RPMI7951 (cell line): Measurements from ENCODE around the gene DDX49. TPM values are rescaled to one million over a fixed set of nuclear protein-coding genes. Genes with fewer than 3 reads are reported as not detected.
"Not testable (repeated sequence)": the region's sequence is repeated elsewhere in the genome, so short reads cannot be mapped to it uniquely, and the experiment has no call there.

Experiments used
- DNase-seq: peaks from one replicate; pipeline ENCODE4 v3.0.0-alpha.2; 2012; ENCODE audit warnings: low read depth
- total RNA-seq: library from RNA; depleted of rRNA; stranded (reverse); fragments of >200 nt; shearing (Covaris generic); gene quantifications from 2 replicates; pipeline ENCODE4 v1.2.3, GENCODE V29; 2014

DDX49 gene
- total RNA-seq, 1 experiment from 2014 or later: 55.9 TPM

DNA sequence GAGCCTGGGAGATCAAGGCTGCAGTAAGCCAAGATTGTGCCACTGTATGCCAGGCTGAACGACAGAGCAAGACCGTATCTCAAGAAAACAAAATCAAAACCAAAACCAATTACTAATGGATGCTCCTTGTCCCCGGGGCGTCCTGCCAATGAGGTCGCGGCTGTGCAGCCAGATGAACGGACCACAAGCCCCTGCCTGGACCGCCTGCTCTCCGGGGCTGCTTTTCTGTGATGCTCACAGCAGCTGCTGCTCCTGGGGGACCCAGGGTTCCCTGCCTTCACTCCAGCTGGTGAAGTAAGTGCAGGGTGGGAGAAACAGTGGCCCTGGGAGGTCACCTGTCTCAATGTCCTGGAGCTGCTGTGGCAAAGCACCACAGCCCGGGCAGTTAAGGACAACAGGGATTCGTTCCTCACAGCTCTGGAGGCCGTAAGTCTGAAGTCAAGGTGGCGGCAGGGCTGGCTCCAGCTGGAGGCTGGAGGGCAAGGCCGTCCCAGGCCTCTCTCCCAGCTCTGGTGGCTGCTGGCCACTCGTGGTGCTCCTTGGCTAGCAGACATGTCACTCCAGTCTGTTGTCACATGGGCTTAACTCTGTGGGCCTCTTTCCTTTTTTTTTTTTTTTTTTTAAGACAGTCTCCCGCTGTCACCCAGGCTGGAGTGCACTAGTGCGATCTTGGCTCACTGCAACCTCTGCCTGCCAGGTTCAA lies 10.4 kb upstream of the DDX49 start:
- DNase-seq: no peak

DNA sequence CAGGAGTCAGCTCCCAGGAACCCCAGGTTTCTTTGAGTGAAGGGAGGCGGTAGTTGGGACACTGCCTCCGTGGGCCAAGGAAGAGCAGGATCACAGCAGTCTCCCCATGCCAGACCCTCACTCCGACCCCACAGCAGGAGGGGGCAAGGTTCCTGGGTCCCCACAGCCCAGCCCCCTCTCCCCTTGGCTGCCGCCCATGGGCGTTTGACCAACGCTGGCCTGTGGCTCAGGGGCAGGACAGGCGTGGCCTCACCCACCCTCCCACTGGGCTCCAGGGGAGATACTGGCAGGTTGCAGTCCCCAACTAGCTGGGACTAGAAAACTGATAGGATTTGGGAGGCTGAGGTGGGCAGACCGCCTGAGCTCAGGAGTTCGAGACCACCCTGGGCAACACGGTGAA lies 9.5 kb upstream of the DDX49 start:
- no peak for DNase-seq

DNA sequence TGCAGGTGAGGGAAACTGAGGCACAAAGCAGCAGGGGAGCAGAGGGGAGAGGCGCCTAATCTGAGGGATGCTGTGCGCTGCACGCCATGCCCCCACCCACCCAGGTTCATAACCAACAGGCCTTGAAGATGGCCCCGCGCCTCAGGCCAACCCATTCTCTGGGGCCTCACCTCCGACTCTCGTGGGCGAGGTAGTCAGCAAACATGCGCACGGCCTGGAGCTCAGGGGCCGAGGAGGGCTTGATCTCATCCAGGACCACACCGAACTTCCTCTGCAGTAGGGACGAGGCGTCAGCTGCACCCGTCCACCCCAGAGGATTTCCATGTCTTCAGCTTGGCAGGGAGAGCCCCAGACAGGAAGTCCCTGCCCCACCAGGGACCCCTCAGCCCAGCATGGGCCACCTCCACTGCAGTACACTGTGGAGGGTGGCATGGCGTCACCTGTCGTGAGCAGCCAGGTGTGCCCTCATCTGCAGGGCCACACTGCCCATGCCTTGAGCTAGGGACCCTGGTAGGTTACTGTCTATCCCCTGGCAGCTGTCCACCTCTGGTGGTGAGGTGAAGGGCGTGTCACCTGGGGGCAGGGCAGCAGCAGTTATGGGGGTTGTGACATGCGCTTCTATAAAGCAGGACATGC lies 8.6 kb upstream of the DDX49 start:
- no peak for DNase-seq

DNA sequence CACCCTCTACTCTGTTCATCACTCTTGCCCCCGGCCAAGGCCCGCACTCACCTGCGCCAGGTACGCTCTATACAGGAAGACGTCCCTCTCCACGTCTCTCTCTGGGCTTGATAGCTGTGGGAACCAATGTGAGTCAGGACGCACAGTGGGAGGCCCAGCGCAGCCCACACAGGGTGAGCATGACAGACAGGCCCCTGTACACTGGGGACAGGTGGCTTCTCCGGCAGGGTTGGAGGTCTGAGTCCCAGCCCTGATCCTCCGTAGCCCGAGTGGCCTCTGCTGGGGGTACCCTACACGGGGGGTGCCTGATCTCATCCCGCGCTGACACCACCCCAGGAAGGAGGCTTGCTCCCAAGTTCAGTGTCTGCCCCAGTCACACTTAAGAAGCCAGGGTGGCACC lies 6.6 kb upstream of the DDX49 start:
- DNase-seq: no peak

DNA sequence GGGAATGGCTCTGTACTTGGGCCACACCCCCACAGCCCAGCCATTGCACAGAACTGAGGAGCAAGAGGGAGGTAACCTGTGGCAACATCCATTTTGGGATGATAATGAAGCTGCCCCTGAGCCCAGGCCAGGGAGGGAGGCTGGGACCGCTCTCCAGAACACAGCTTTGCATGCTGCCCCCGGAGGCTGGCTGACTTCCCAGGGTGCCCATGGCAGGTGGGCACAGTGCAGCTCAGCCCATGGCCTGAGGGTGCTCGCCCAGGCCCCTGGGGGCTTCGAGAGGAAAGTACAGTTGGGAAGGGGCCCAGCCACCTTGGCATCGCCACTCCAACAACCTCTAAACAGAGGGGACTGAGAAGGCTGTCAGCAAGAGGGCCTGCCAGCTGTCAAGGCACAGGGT lies 6.0 kb upstream of the DDX49 start:
- DNase-seq: no peak

DNA sequence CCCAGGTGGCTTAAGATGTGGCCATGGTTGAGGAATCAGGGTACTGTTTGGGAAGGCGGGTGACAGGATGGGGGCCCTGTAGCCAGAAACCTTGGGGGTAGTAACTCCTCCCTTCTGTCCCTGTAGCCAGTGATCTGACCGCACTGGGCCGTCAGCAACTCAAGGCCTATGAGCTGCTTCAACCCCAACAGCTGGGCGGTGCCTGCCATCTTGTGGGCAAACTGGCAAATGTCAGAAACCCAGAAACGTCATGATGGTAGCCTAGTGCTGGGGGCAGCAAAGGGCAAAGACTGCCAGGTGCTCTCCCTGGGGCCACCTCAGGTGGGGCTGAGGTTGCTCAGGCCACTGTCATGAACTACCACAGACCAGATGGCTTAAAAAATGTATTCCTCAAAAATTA lies 3.9 kb upstream of the DDX49 start:
- peak; percentile 51 for DNase-seq

DNA sequence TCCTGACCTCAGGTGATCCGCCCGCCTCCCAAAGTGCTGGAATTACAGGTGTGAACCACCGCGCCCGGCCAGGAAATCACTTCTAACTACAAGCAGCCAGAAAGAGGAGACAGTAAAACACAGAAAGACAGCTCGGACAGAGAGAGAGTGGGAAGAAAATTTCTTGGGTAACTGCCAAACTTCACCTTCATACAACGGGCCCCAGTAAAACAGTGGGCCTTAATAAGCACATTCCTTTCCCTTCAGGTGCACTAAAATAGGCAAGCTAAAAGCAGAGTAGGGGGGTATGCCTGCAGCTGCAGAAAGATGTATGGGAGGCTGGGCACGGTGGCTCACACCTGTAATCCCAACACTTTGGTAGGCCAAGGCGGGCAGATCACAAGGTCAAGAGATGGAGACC lies 1.9 kb upstream of the DDX49 start:
- DNase-seq: not testable (repeated sequence)

DNA sequence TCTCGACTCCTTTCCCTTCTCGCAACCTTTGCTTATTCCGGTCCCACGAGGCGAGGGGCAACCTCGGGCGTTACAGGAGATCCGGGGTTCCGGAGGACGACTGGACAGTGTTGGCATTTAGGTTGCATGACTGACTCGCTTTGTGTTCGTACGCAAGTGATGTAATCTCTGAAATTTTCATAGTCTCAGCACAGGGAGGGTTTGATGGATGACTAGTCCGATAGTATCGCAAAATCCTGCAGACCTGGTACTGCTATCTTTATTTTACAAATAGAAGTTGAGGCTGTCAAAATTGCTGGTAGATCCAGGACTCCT lies 342 bp downstream of the DDX49 start:
- DNase-seq: no peak

DNA sequence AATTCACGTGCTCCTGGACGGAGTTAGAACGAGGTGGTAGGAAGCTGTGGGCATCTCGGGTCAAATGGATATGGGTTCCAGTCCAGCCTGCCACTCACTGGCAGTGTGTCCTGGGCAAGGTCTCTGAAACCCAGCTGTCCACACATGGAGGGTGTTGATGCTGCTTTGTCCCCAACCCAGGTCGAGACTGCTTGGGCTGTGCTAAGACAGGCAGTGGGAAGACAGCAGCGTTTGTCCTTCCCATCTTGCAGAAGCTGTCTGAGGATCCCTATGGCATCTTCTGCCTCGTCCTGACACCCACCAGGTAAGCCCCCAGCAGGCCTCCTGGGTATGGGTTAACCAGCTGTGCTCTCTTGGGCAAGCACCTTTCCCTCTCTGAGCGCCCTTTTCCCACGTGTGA lies 885 bp downstream of the DDX49 start:
- no peak for DNase-seq

DNA sequence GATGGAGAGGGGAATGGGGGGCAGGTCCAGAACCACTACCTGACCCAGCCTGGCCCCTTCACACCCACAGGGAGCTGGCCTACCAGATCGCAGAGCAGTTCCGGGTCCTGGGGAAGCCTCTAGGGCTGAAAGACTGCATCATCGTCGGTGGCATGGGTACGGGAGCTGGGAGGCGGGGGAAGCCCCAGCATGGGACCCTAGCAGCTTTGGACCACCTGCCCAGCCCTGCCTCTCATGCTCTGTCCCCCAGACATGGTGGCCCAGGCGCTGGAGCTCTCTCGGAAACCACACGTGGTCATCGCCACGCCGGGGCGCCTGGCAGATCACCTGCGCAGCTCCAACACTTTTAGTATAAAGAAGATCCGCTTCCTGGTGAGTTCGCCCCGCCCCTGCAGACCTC lies 2.1 kb downstream of the DDX49 start:
- no peak for DNase-seq

DNA sequence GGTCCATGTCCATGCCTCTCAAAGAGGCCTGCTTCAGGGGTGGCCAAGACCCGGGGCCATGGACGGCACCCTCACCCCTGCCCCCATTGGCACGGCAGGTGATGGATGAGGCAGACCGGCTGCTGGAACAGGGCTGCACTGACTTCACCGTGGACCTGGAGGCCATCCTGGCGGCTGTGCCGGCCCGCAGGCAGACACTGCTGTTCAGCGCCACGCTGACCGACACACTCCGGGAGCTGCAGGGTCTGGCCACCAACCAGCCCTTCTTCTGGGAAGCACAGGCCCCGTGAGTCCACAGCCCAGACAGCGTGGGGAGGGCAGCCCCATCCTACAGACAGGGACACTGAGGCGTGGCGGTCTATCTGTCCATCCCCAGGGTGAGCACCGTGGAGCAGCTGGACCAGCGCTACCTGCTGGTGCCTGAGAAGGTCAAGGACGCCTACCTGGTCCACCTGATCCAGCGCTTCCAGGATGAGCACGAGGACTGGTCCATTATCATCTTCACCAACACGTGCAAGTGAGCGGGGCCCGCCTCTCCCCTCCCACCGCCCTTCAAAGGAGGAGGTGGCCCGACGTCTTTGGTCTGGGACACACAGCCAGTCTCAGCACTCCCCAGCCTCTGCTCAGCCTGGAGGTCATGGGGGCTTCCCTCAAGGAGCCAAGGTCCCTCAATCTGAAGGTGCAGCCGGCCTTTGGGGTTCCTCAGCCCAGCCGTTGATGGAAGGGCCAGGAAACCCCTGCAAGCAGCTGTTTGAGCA lies 2.9 kb downstream of the DDX49 start:
- DNase-seq: no peak

DNA sequence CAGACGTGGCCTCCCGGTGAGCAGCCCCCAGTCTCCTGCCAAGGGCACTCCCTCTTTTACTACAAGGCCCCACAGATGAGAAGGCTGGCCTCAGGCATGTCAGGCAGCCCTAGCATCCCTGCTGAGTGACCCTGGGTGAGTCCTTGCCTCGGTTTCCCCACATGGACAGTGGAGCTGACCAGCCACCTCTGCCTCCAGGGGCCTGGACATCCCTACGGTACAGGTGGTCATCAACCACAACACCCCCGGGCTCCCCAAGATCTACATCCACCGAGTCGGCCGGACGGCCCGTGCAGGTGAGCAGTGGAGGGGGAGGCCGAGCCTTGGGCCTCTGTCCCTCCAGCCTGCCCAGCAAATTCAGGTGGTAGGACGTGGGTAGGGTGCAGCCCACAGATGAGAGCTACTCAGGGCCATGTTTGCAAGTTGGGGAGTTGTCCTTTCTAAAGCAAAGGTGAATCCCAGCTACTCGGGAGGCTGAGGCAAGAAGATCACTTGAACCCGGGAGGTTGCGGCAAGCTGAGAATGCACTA lies 5.2 kb downstream of the DDX49 start:
- DNase-seq: no peak

DNA sequence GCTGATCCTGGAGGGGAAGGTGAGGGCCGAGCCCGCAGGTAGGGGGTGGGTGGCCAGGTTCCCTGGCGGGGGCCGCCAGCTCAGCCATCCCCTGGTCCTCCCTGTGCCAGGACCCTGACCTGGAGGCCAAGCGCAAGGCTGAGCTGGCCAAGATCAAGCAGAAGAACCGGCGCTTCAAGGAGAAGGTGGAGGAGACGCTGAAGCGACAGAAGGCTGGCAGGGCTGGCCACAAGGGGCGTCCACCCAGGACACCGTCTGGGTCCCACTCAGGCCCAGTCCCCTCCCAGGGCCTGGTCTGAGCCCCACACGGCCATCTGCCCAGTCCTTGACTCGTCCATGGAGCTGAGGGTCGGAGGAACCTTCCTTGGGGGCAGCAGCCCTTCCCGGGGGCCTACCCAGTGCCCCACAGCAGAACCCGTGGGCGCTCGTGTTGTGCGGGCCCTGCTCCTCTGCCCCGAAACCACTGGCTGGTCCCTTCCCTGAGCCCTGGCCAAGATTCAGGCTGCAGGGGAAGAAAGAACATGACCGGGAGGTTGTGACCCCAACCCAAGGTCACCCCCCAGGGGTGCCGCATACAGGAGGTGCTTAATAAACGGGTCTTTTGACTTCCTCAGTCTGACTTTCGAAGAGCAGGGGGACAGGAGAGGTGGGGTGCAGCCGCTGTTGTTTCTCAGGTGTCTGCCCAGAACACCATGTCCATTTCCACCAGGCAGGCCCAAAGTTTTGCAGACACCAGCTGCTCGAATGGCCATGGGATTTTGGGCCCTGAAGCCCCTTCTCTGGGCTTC lies 8.7 kb downstream of the DDX49 start:
- no peak for DNase-seq

DNA sequence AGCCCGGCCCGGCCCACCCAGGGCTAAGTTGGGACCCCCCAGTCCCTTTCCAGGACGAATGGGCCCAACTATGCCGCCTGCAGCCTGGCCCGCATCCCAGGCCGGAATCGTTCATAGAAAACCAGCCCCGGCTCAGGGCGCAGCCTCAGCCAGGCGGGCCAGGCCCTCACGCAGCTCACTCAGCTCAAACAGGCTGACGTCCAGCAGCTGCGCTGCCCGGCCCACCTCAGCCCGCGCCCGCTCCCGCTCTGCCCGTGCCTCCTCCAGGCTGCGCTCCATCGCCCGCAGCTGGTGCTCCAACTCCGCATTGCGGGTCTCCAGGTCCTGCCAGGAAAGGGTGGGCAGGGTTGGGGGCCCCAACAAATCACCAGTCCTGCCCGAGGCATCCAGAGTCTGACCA lies 9.8 kb downstream of the DDX49 start:
- no peak for DNase-seq

DNA sequence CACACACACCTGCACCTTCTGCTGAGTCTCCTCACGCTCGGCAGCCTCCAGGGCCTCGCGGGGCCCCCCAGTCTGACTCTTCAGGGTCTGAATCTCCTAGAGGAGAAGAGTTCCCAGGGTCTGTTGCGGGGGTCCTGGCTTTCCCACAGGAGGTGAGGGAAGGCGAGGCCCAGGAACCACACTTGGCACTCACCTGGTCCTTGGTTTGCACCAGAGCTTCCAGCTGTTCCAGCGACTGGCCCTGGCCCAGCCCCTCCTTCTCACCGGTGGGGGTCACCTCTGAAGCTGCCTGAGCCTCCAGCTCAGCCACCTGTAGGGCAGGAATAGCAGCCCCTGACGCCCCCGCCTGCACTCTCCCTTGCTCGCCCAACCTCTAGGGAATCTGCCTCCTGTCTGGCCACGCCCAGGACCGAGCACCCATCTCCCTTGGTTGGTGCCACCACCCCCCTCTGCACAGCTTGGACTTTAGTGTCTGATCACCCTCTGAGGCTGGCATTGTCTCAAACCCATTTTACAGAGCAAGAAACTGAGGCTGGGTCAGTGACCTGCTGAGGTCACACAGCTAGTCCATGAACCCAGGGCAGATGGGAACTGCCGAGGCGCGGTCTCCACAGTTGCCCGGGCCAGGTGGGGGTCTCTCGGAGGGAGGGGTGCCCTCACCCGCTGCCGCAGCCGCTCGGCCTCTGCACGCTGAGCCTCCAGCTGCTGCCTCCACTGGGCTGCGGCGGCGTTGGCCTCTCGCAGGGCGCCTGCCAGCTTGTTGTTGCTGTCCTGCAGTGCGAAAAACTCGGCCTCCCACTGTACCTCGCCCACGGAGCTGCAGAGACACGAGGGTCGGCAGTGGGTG lies 12.0 kb downstream of the DDX49 start:
- no peak for DNase-seq

DNA sequence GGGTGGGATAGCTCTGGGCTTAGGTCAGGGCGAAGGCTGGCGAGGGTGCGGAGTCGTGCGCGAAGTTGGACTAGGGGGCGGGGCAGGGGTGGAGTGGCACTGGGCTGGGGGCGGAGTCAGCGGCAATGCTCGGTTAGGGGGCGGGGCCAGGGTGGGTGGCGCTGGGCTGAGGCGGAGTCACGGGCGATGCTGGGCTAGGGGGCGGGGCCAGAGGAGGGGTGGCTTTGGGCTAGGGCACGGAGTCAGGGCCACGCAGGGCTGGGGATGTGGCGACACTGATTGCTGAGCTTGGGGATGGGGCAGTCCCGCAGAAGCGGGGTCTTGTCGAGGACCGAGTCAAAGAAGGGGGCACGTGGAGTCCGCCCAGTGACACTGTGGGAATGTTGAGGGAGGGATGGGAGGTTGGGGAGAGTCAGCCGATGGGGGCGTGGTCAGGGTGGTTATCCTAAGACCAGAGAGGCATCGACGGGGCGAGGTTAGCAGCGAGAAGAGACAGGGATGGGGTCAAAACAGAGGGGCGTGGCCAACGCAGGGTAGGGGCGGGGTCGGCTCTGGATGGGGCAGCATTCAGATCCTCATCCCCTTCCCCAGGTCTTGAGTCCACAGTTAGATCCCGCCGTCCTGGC lies 12.8 kb downstream of the DDX49 start:
- DNase-seq: peak; percentile 27

DNA sequence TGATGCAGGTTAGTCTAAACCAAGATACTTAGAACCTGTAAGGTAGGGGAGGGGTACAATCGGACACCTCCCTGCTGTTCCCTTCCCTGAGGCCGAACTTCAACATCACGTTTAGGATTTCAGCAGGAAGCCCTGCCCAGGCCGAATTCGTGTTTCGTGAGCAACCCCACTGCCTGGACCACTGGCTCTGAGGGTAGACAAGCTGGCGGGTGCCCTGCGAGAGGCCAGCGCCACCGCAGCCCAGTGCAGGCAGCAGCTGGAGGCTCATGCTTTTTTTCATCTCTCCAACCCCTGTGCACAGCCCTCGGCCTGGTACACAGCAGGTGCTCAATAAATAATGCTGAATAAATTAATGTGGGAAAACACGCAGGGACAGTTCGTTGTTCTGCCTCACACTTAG lies 13.8 kb downstream of the DDX49 start:
- DNase-seq: no peak

DNA sequence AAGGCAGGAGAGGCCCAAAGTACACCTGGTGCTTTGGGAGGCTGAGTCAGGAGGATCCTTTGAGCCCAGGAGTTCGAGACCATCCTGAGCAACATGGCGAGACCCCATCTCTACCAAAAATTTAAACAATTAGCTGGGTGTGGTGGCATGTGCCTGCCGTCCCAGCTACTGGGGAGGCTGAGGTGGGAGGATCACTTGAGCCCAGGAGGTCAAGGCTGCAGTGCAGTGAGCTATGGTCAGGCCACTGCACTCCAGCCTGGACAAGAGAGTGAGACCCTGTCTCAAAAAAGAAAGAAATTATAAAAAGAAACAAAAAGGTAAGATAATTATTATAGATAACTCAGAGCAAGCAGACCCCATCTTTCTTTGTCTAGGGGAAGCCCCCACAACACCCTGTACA lies 19.6 kb downstream of the DDX49 start:
- DNase-seq: no peak

DNA sequence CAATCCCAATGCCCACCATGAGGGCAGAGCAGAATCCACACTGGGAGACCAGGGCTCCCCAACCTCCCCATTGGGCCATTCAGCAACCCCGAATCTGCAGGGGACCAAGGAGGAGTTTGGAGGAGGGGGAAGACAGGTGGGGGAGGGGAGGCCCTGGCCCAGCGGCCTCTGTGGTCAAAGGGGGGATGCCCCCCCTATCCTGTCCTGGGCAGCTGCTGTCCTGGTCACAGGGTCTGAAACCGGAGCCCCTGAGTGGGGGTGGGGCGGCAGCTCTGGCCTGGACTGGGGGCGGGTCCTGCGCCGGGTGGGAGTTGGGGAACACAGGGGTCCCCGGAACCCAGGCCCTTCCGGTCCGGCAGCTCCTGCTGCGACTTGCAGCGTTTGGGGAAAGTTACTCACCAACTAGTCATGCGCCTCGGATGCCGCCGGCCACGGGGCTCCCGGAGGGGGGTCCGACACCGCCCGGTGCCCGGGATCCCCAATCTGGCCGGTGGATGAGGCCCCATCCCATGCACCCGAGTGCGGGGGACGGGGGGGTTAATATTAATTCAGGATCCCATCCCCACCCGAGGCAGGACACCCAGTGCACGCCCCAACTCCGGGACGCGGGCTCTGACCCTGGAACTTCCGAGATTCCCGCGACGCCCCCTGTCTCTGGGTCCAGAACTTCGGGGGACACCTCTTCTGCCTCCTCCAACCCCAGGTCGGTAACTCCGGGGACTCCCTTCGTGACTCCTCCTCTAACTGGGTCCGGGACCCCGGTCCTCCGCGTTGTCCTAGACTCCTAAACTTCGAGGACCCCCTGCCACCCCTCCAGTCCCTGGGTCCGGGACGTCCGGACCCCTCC lies 20.6 kb downstream of the DDX49 start:
- peak; percentile 57 for DNase-seq
